Kidney epithelial cell (primary cell): ENCODE results near the gene EPHB2. TPM values are rescaled to one million over a fixed set of nuclear protein-coding genes. Genes with fewer than 3 reads are reported as not detected.

Experiments
- DNase-seq: peaks from one replicate; pipeline ENCODE4 v3.0.0-alpha.2; 2010; ENCODE audit warnings: low read depth
- H3K27me3 ChIP-seq: 2 replicates; pipeline ENCODE4 v1.6.0; 2011; ENCODE audit warnings: low read length; ENCODE audit not compliant: control insufficient read depth, insufficient read depth
- H3K36me3 ChIP-seq: 2 replicates; pipeline ENCODE4 v1.5.1; 2011; ENCODE audit warnings: low read length; ENCODE audit not compliant: control insufficient read depth, insufficient read depth
- H3K4me3 ChIP-seq: 2 replicates; pipeline ENCODE4 v1.5.1; 2011; ENCODE audit warnings: low read depth, mild to moderate bottlenecking, control low read depth, low read length
- CTCF ChIP-seq: IDR thresholded peaks from 2 replicates; pipeline ENCODE4 v1.5.1; 2011; ENCODE audit warnings: mild to moderate bottlenecking, moderate library complexity, low read length, control low read depth, inconsistent platforms; ENCODE audit not compliant: insufficient read depth, poor library complexity, severe bottlenecking
- total RNA-seq: library from RNA; depleted of rRNA; stranded (reverse); fragments of >200 nt; gene quantifications from 2 replicates; pipeline ENCODE4 v1.2.3, GENCODE V29; 2015

The EPHB2 gene
- total RNA-seq, 1 donor from 2014 or later, result 111 TPM

GRCh38 chr1:22795366-22795714 lies 84.7 kb downstream of the EPHB2 start:
- peaks cover 2% of the 10 kb centered on the region for H3K36me3 ChIP-seq
- no peak overlapping the region for H3K4me3 ChIP-seq

GRCh38 chr1:22796642-22797041 lies 86.0 kb downstream of the EPHB2 start:
- no peaks in the 10 kb centered on the region for H3K27me3 ChIP-seq
- peaks cover 2% of the 10 kb centered on the region for H3K36me3 ChIP-seq
- TF ChIP-seq CTCF, result no peak
- DNase-seq, result no peak
- H3K4me3 ChIP-seq, result no peak overlapping the region

More at GRCh38 chr1:22795366-22795714, 84.7 kb downstream of the EPHB2 start:
- TF ChIP-seq CTCF, result no peak
- no peak for DNase-seq
- H3K27me3 ChIP-seq, result no peaks in the 10 kb centered on the region

GRCh38 chr1:22798083-22798482 lies 87.4 kb downstream of the EPHB2 start:
- DNase-seq, result no peak

GRCh38 chr1:22799971-22800370 lies 89.3 kb downstream of the EPHB2 start:
- TF ChIP-seq CTCF, result no peak
- Histone ChIP-seq H3K27me3 (no peaks in the 10 kb centered on the region), H3K36me3 (peaks cover 2% of the 10 kb centered on the region), H3K4me3 (no peak overlapping the region)
- no peak for DNase-seq

More at GRCh38 chr1:22798083-22798482, 87.4 kb downstream of the EPHB2 start:
- TF ChIP-seq CTCF, result no peak
- Histone ChIP-seq H3K36me3 (peaks cover 2% of the 10 kb centered on the region), H3K27me3 (no peaks in the 10 kb centered on the region), H3K4me3 (no peak overlapping the region)

- Histone ChIP-seq H3K4me3 (no peak overlapping the region), H3K27me3 (no peaks in the 10 kb centered on the region)
- no peak for TF ChIP-seq CTCF
Measured at GRCh38 chr1:22800629-22801028, 90.0 kb downstream of the EPHB2 start.

GRCh38 chr1:22801347-22801746 lies 90.7 kb downstream of the EPHB2 start:
- TF ChIP-seq CTCF, result no peak
- Histone ChIP-seq H3K36me3 (peaks cover 2% of the 10 kb centered on the region), H3K27me3 (no peaks in the 10 kb centered on the region), H3K4me3 (no peak overlapping the region)
- no peak for DNase-seq

More at GRCh38 chr1:22800629-22801028, 90.0 kb downstream of the EPHB2 start:
- peaks cover 2% of the 10 kb centered on the region for H3K36me3 ChIP-seq
- no peak for DNase-seq
